ENCODE measurements around the gene NOL12. TPM values are rescaled to one million over a fixed set of nuclear protein-coding genes. Genes with fewer than 3 reads are reported as not detected.
"Not testable (repeated sequence)": the region's sequence is repeated elsewhere in the genome, so short reads cannot be mapped to it uniquely, and the experiment has no call there.

The NOL12 gene
- total and polyA plus RNA-seq, 8 donors: 16.2 to 26.3 (median 20.3) TPM

- peaks cover 0 to 71% of the 10 kb centered on the region in 2 donors for H3K36me3 ChIP-seq
- no peak overlapping the region for H3K4me3 ChIP-seq
- DNase-seq (peak in 1 of 4 donors; percentile 75), ATAC-seq (no peak)
- peaks cover 14 to 30% of the 10 kb centered on the region in 2 donors for H3K4me1 ChIP-seq
- no peak for TF ChIP-seq CTCF (IDR thresholded peaks at IDR 0.05)
- intact Hi-C loops (cut with DNase I): no loop called here
- H3K9me3 ChIP-seq: no peaks in the 10 kb centered on the region
- H3K27ac ChIP-seq: no peak overlapping the region
- no peaks in the 10 kb centered on the region for H3K27me3 ChIP-seq
Measured at GRCh38 chr22:37690901-37691504, 4.9 kb downstream of the NOL12 start.

- H3K4me3 ChIP-seq: no peak overlapping the region
- H3K36me3 ChIP-seq: peaks cover 0 to 71% of the 10 kb centered on the region in 2 donors
- ATAC-seq (no peak), DNase-seq (peak in 1 of 4 donors; percentile 72)
- TF ChIP-seq CTCF (IDR thresholded peaks at IDR 0.05): no peak
- no peaks in the 10 kb centered on the region for H3K27me3 ChIP-seq
- H3K4me1 ChIP-seq: peaks cover 11 to 31% of the 10 kb centered on the region in 2 donors
- H3K9me3 ChIP-seq: no peaks in the 10 kb centered on the region
- no peak overlapping the region for H3K27ac ChIP-seq
- intact Hi-C loops (cut with DNase I): no loop called here
Measured at GRCh38 chr22:37692627-37693285, 6.6 kb downstream of the NOL12 start.

- Histone ChIP-seq H3K4me1 (peaks cover 11 to 18% of the 10 kb centered on the region in 2 donors), H3K36me3 (peaks cover 0 to 57% of the 10 kb centered on the region in 2 donors)
- intact Hi-C loops (cut with DNase I); DNase-seq; H3K27ac ChIP-seq; H3K9me3 ChIP-seq; H3K27me3 ChIP-seq; H3K4me3 ChIP-seq; ATAC-seq: not testable (repeated sequence)
Measured at GRCh38 chr22:37694131-37694530, 8.0 kb downstream of the NOL12 start.

GRCh38 chr22:37696260-37696656 lies 10.1 kb downstream of the NOL12 start:
- H3K27me3 ChIP-seq; H3K27ac ChIP-seq; intact Hi-C loops (cut with DNase I); ATAC-seq; H3K9me3 ChIP-seq; DNase-seq; H3K4me3 ChIP-seq: not testable (repeated sequence)
- Histone ChIP-seq H3K4me1 (peaks cover 11 to 22% of the 10 kb centered on the region in 2 donors), H3K36me3 (peaks cover 0 to 36% of the 10 kb centered on the region in 2 donors)

- H3K9me3 ChIP-seq: no peaks in the 10 kb centered on the region
- intact Hi-C loops (cut with DNase I): no loop called here
- peak; percentile 99 for ATAC-seq
- H3K27ac ChIP-seq: no peak within 1 kb of the TSS
- TF ChIP-seq CTCF (IDR thresholded peaks at IDR 0.05): peak; percentile 30 to 44
- no peaks in the 10 kb centered on the region for H3K27me3 ChIP-seq
- peak; percentile 77 to 99 (median 93) for DNase-seq
- H3K4me1 ChIP-seq: peaks cover 11 to 28% of the 10 kb centered on the region in 2 donors
- H3K4me3 ChIP-seq: no peak within 1 kb of the TSS
- H3K36me3 ChIP-seq: peaks cover 0 to 30% of the 10 kb centered on the region in 2 donors
Measured at GRCh38 chr22:37696657-37697537, 10.8 kb downstream of the NOL12 start, which contains the start of gene TRIOBP. Gene TRIOBP, plus strand, starts transcription at chr22:37697048. Its CDS starts 4,318 bp downstream, at chr22:37701366.

- intact Hi-C loops (cut with DNase I): no loop called here
- Histone ChIP-seq H3K4me3 (no peak overlapping the region), H3K9me3 (no peaks in the 10 kb centered on the region), H3K27ac (no peak overlapping the region), H3K27me3 (no peaks in the 10 kb centered on the region), H3K36me3 (peaks cover 0 to 24% of the 10 kb centered on the region in 2 donors), H3K4me1 (peaks cover 11 to 30% of the 10 kb centered on the region in 2 donors)
- ATAC-seq: no peak
- no peak for DNase-seq
- no peak for TF ChIP-seq CTCF (IDR thresholded peaks at IDR 0.05)
Measured at GRCh38 chr22:37697538-37697835, 11.3 kb downstream of the NOL12 start.
